ENCODE results near the gene MCF2L2.

- TF ChIP-seq, protein P1, sequence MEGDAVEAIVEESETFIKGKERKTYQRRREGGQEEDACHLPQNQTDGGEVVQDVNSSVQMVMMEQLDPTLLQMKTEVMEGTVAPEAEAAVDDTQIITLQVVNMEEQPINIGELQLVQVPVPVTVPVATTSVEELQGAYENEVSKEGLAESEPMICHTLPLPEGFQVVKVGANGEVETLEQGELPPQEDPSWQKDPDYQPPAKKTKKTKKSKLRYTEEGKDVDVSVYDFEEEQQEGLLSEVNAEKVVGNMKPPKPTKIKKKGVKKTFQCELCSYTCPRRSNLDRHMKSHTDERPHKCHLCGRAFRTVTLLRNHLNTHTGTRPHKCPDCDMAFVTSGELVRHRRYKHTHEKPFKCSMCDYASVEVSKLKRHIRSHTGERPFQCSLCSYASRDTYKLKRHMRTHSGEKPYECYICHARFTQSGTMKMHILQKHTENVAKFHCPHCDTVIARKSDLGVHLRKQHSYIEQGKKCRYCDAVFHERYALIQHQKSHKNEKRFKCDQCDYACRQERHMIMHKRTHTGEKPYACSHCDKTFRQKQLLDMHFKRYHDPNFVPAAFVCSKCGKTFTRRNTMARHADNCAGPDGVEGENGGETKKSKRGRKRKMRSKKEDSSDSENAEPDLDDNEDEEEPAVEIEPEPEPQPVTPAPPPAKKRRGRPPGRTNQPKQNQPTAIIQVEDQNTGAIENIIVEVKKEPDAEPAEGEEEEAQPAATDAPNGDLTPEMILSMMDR (IDR thresholded peaks at IDR 0.05 in 8 of 11, conservative IDR thresholded peaks at IDR 0.05 in 3 of 11) = peak in 2 of 11 experiments; percentile 6 to 10
- TF ChIP-seq POLR2A (IDR thresholded peaks at IDR 0.05) (peak in 1 of 3 donors; percentile 41), POLR2AphosphoS5 (IDR thresholded peaks at IDR 0.05) (peak; percentile 72 to 85 (median 77))
These were observed 458 bp downstream of the MCF2L2 start for GRCh38 chr3:183427876-183428446.

Measured in spleen (tissue), 7 donors.